Measurements from ENCODE around the gene ELOVL6. TPM values are rescaled to one million over a fixed set of nuclear protein-coding genes. Genes with fewer than 3 reads are reported as not detected.
A peak's percentile ranks its signal among the peaks of the same experiment; 100 is the strongest.

ELOVL6 gene
- total RNA-seq, 1 experiment from 2014 or later, result 38.7 TPM

DNA sequence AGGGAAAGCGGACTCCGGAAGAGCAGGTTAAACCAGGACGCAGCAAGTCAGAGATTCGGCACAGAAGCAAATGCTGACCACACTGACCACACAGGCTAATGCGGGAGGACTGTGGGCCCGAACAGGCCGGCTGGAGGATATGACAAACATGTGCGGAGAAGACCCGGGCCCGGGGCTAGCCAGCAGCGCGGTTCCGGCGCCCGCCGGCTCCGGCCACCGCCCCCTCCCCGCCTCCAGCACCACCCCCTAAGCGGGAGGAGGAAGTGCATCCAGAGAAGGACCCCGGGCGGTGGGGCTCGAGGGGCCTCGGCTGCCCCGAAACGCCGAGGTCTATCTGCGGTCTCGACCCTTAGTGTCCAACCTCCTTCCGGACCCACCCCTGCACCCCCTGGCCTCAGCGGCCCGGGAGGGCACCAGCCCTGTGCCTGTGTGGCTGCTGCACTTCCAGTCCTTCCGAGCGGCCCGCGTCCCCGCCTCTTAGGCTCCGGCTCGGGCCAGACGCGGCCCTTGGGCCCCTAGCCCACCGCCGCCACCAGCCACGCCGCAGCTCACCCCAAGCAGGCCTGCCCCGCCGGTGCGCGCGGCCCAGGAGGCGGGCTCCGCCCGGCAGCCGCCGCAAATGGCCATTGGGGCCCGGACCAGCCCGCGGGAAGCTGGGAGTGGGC is 2.1 kb downstream of the ELOVL6 start:
- peak overlapping the region; percentile 89 for H3K9ac ChIP-seq (ENCODE audit: low read length)
- H3K27ac ChIP-seq (ENCODE audit: low read depth, low read length), result peak overlapping the region; percentile 78
- POLR2A ChIA-PET, result interaction anchor here (1.1 kb wide), 1 partner anchor 32 kb away, joined by 3 read pairs; no protein-coding TSS in a partner anchor
- H3K4me3 ChIP-seq (replicated peaks in 1 of 2; ENCODE audit: low read depth in 1 of 2, low read length in 2 of 2), result peak overlapping the region; percentile 72
- CTCF ChIA-PET, result interaction anchor here (0.6 kb wide), 1 partner anchor 104 kb away, joined by 3 read pairs; no protein-coding TSS in a partner anchor
- H3K27me3 ChIP-seq (ENCODE audit: insufficient read depth, low read length), result no peaks in the 10 kb centered on the region
- no TSS peak for BruUV-seq (replicated peaks)
- peaks cover 38 to 46% of the 10 kb centered on the region in 2 experiments for H3K4me1 ChIP-seq (ENCODE audit: control insufficient read depth in 1 of 2, insufficient read depth in 2 of 2, low read length in 2 of 2)
- intact Hi-C loops (cut with micrococcal nuclease), result loop anchor here (5.0 kb wide), 4 partner anchors 34 to 321 kb away; no protein-coding TSS in a partner anchor
- H3K36me3 ChIP-seq (ENCODE audit: control insufficient read depth in 1 of 2, insufficient read depth in 2 of 2, low read length in 2 of 2), result peaks cover 0 to 2% of the 10 kb centered on the region in 2 experiments; a peak in 1 of 4 replicates
- RAD21 ChIA-PET (ENCODE audit: low non-redundant PET in 1 of 2, low total read pairs in 2 of 2, uncharacterized antibody in 2 of 2, unreplicated experiment in 2 of 2), result no interaction called here
- H3K4me2 ChIP-seq (ENCODE audit: low read length), result peak overlapping the region; percentile 81
- H4K20me1 ChIP-seq (ENCODE audit: insufficient read depth), result no peaks in the 10 kb centered on the region
- no peaks in the 10 kb centered on the region for H3K9me3 ChIP-seq (ENCODE audit: control insufficient read depth in 1 of 2, insufficient read depth in 1 of 2, low read depth in 1 of 2, low read length in 2 of 2)
- H3K9me2 ChIP-seq (ENCODE audit: insufficient read depth), result no peaks in the 10 kb centered on the region
- peak; percentile 50 for ATAC-seq
- no peak for DNase-seq (ENCODE audit: low read depth, low spot score)
- TF ChIP-seq, protein P1, sequence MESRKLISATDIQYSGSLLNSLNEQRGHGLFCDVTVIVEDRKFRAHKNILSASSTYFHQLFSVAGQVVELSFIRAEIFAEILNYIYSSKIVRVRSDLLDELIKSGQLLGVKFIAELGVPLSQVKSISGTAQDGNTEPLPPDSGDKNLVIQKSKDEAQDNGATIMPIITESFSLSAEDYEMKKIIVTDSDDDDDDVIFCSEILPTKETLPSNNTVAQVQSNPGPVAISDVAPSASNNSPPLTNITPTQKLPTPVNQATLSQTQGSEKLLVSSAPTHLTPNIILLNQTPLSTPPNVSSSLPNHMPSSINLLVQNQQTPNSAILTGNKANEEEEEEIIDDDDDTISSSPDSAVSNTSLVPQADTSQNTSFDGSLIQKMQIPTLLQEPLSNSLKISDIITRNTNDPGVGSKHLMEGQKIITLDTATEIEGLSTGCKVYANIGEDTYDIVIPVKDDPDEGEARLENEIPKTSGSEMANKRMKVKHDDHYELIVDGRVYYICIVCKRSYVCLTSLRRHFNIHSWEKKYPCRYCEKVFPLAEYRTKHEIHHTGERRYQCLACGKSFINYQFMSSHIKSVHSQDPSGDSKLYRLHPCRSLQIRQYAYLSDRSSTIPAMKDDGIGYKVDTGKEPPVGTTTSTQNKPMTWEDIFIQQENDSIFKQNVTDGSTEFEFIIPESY (IDR thresholded peaks at IDR 0.05; ENCODE audit: extremely low read depth, insufficient replicate concordance, low read length), result peak; percentile 16
- TF ChIP-seq FOSL1 (IDR thresholded peaks at IDR 0.05; ENCODE audit: low read depth), result no peak
- peak; percentile 13 for TF ChIP-seq POLR2A (IDR thresholded peaks at IDR 0.05; ENCODE audit: borderline replicate concordance, extremely low read depth, insufficient read depth, insufficient read length)
- TF ChIP-seq POLR2AphosphoS5 (IDR thresholded peaks at IDR 0.05; ENCODE audit: low read depth, low read length), result peak; percentile 39
- TF ChIP-seq ZFX (IDR thresholded peaks at IDR 0.05), result peak; percentile 95
- peaks cover 59% of the 10 kb centered on the region for H3K79me2 ChIP-seq (ENCODE audit: insufficient read depth, low read length)
- no peak overlapping the region for H2AFZ ChIP-seq (ENCODE audit: low read depth, low read length, poor library complexity, severe bottlenecking)
